Stimulated activated CD8-positive, alpha-beta memory T cell treated with anti-CD3 and anti-CD28 coated beads, Interleukin-4, amount 100 ng/mL, for 48 hours (primary cell): ENCODE measurements around the gene GDF15.
A peak's percentile ranks its signal among the peaks of the same experiment; 100 is the strongest.

Experiments used
- DNase-seq: peaks from one replicate; pipeline ENCODE4 v3.0.0-alpha.2; 2020

GDF15 gene

GRCh38 chr19:18420930-18421329, 35.0 kb downstream of the GDF15 start:
- DNase-seq: no peak

- no peak for DNase-seq
These were observed 35.5 kb downstream of the GDF15 start for GRCh38 chr19:18421371-18421959.

- DNase-seq: no peak
These were observed 36.7 kb downstream of the GDF15 start for GRCh38 chr19:18422530-18423191.

GRCh38 chr19:18423258-18424020, 37.5 kb downstream of the GDF15 start:
- no peak for DNase-seq

GRCh38 chr19:18424122-18424889, 38.3 kb downstream of the GDF15 start:
- no peak for DNase-seq

GRCh38 chr19:18424890-18425514, 39.0 kb downstream of the GDF15 start:
- no peak for DNase-seq

- no peak for DNase-seq
These were observed 39.8 kb downstream of the GDF15 start for GRCh38 chr19:18425515-18426415.

GRCh38 chr19:18426416-18426767, 40.4 kb downstream of the GDF15 start:
- DNase-seq: no peak

- DNase-seq: no peak
These were observed 41.3 kb downstream of the GDF15 start for GRCh38 chr19:18427080-18427742.

GRCh38 chr19:18427743-18428113, 41.8 kb downstream of the GDF15 start:
- no peak for DNase-seq

- DNase-seq: no peak
These were observed 42.3 kb downstream of the GDF15 start for GRCh38 chr19:18428173-18428786.

GRCh38 chr19:18428787-18429674, 43.1 kb downstream of the GDF15 start:
- DNase-seq: peak; percentile 86

- DNase-seq: no peak
These were observed 43.9 kb downstream of the GDF15 start for GRCh38 chr19:18429717-18430416.

GRCh38 chr19:18430417-18431144, 44.6 kb downstream of the GDF15 start:
- DNase-seq: no peak

GRCh38 chr19:18431351-18432197, 45.6 kb downstream of the GDF15 start:
- no peak for DNase-seq

GRCh38 chr19:18432275-18433014, 46.5 kb downstream of the GDF15 start:
- no peak for DNase-seq
